ENCODE data around the gene SAMD8.
A peak's percentile ranks its signal among the peaks of the same experiment; 100 is the strongest.
"Not testable (repeated sequence)": the region's sequence is repeated elsewhere in the genome, so short reads cannot be mapped to it uniquely, and the experiment has no call there.

SAMD8 gene

DNA sequence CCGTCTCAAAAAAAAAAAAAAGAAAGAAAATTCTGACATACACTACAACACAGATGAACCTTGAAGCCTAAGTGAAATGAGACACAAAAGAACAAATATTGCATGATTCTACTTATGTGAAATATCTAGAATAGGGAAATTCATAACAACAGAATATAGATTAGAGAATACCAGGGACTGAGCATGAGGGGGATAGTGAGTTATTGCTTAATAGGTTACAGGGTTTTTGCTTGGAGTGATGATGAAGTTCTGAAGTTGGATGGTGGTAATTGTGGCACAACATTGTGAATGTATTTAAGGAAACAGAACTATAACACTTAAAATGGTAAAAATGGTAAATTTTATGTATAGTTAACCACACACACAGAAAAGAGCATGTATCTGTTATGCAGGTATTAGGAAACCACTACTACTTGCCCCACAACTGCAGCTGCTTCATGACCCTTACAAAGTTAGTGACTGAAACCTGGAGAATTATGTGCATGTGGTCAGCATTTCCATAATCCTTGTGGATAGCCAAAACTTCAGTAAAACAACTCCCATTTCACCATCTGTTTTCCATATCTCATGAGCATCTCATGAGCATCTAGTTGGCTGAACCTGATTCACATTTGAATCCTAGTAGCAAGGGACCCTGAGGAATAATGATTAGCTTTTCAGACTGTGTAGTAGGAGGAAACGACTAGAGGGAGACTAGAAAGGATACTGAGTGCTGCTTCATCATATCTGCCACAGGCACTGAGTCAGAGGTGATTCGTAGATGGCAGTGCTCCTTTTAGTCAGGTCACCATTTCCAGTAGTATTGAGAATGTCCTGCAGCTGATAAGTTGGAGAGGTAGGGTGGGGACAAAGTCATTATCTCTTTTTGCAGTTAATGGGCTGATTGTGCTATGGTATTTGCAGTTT, 26.3 kb downstream of the SAMD8 start:
- DNase-seq (ENCODE audit: low read depth in 3 of 3, low spot score in 1 of 3) = no peak

DNA sequence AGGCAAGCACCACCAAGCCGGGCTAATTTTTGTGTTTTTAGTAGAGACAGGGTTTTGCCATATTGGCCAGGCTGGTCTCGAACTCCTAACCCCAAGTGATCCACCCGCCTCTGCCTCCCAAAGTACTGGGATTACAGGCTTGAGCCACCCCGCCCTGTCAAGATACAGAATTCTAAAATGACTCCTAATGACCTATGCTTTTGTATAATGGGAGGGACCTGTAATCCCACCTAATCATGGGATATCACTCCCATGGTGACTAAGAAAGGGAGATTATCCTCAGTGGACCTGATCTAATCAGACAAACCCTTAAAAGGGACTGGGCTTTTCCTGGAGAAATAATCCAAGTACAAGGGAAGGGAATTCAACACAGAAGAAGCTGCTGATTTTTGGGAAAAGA, 28.8 kb downstream of the SAMD8 start:
- DNase-seq (ENCODE audit: low read depth in 3 of 3, low spot score in 1 of 3) = no peak

DNA sequence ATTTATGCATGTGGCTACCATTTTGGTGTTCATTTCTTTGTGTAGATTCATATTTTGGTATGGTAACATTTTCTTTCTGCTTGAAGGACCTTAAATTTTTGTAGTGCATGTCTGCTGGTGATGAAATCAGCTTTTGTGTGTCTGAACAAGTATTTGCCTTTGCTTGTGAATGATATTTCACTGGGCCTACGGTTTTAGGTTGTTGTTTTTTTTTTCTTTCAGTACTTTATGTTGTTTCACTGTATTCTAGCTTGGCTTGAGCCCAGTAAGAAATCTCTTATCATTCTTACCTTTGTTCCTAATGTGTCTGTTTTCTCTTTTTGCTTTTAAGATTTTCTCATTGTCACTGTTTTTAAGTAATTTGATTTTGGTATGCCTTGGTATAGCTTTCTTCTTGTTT, 31.9 kb downstream of the SAMD8 start:
- DNase-seq (ENCODE audit: low read depth in 3 of 3, low spot score in 1 of 3) = no peak

DNA sequence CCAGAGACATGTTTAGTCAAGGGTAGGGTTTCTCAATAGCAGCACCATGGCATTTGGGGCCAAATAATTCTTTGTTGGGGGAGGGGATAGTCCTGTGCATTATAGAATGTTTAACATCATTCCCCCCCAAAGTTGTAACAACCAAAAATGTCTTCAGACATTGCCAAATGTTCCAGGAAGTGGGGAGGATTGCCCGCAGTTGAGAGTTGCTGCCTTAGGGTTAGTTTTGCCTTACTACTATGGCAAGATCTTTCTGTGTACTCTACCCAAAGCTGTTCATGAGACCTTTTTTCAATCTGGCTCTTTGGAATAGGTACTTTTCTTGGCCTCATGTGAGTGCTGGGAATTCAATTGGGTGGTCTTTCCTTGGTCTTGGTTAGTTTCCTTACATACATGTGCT, 34.1 kb downstream of the SAMD8 start:
- no peak for DNase-seq (ENCODE audit: low read depth in 3 of 3, low spot score in 1 of 3)

DNA sequence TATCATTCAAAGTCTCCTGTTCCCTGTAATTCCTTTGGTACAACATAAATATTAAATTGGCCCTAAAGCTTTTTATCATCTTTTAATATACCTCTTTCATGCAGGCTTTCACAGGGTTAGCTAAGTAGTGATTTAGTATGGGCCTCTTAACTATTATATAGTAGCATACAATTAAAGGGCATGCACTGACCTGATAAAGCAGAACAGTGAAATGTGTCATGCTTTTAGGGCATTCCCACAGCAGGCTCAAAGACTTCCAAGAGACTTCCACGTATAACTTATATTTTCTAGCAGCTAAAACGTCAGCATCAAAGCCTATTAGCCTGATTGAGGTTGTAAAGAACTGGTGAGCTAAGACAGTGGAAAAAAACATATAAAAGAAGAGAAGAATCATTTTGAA, 35.3 kb downstream of the SAMD8 start:
- no peak for DNase-seq (ENCODE audit: low read depth in 3 of 3, low spot score in 1 of 3)

DNA sequence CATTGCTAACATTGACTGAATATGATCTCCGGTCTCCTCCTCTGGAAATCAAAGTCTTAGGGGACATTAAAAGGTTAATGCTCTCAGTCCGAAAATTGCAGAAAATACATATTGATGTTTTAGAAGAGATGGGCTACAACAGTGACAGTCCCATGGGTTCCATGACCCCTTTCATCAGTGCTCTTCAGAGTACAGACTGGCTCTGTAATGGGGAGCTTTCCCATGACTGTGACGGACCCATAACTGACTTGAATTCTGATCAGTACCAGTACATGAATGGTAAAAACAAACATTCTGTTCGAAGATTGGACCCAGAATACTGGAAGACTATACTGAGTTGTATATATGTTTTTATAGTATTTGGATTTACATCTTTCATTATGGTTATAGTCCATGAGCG, 39.2 kb downstream of the SAMD8 start:
- DNase-seq (ENCODE audit: low read depth in 3 of 3, low spot score in 1 of 3) = no peak

DNA sequence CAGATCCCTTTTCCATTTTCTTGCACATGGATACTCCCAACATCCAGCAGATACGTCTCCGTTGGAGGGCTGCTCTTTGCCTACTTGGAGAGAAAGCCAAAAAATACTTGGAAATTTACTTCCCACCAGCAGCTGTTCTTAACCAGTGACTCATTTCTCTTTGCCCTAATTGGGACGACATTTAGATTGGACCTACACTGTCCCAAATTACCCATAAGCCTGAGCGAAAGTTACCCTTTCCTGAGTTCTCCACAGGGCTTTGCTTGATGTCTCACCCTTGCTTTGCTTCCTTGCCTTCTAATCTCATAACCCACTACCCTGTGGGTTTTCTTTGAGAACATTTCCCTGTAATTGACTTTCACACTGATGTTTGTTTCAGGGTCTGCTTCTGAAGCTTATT, 48.1 kb downstream of the SAMD8 start:
- DNase-seq (ENCODE audit: low read depth in 3 of 3, low spot score in 1 of 3) = no peak

DNA sequence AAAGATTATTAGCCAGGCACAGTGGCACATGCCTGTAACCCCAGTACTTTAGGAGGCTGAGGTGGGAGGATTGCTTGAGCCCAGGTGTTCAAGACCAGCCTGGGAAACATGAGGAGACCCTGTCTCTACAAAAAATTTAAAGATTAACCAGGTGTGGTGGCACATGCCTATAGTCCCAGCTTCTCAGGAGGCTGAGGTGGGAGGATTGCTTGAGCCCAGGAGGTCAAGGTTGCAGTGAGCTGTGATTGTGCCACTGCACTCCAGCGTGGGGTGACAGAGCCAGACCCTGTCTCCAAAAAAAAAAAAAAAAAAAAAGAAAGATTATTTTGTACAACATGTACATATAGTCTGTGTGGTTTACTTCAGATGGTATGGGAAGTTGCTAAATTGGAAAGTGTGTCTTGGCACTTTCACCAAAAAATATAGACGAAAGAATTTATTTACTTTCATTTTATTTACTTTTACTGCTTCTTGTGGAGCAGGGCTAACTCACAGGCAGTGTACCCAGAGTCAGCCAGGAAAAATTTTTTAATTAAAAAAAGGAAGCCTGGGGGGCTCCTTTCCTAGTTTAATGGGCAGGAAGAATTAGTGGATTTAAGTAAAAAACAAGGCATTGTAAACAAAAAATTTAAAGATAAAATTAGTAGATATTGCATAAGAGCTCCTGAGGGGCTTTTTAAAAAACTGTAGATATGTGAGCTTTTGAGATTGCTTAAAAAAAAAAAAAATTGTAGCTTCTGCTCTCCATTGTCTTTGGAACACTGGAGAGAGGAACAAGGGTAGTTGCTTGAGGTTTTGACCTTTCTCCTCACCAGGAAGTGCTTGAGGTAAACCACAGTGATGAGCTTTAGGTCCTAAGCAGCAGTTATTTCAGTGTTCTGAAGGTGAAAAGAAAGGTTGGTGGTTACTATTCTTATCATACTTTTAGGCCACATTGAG, 54.5 kb downstream of the SAMD8 start:
- DNase-seq (ENCODE audit: low read depth in 3 of 3, low spot score in 1 of 3) = no peak

DNA sequence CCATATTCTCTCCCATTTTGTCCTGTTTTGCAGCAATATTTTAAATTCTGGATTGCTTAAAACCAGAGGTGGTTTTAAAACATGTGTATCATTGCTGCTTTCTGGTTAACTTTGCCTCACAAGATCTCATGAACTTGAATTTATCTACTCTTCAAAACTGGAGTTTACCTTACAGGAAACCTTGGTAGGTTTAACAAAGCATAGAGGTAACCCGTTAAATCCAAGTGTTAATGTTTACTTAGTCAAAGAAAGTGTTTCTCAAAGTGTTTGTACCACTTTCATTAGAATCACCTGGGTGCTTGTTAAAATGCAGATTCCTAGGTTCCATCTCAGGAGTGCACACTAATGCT, 55.1 kb downstream of the SAMD8 start:
- DNase-seq (ENCODE audit: low read depth in 3 of 3, low spot score in 1 of 3) = no peak

DNA sequence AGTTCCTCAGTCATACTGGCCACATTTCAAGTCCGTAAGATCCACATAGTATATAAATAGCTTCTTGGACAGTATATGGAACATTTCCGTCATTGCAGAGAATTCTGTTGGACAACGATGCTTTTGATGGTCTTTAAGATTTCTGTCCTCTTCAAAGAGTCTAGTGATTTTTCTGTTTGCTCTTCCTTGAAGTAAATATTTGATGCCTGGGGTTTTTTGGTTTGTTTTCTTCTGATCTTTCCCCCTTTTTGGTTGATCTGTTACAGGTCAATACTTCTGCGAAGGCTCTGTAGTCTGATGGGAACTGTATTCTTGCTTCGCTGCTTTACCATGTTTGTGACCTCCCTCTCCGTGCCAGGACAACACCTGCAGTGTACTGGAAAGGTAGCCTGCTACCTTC, 56.8 kb downstream of the SAMD8 start:
- no peak for DNase-seq (ENCODE audit: low read depth in 3 of 3, low spot score in 1 of 3)

DNA sequence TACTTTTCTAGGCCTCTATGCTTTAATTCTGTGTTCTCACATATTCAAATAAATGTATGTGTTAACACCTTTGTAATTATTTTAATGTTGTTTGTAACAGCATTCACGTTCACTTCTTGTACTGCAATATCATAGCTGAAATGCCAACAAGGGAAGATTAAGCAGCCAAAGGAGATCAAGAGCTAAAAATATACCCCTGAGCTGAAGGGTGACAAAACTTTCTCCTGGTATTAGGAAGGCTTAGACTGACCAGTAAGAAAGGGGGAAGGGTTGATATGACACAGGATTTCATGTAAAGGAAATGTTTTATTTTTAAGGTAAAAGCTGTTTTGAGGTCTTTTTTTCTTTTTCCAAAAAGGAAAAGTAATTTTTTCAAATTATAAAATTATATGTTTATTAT, 58.8 kb downstream of the SAMD8 start:
- no peak for DNase-seq (ENCODE audit: low read depth in 3 of 3, low spot score in 1 of 3)

DNA sequence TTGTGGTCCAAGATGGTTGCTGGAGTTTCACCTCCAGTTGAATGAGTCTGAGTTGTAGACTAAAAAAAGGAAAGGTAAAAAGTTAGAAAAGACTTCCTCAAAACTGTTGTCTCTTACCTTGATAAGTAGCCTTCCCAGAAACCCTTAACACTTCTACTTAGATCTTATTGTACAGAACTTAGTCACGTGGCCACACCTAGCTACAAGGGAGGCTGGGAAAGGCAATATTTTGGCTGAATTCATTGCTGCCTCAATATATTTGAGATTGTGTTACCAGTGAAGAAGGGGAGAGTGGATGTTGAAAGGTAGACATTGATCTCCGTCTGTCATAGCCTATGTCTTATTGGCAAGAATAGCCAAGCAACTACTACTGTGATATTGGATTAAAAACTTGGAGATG, 63.6 kb downstream of the SAMD8 start:
- DNase-seq (ENCODE audit: low read depth in 3 of 3, low spot score in 1 of 3) = no peak

DNA sequence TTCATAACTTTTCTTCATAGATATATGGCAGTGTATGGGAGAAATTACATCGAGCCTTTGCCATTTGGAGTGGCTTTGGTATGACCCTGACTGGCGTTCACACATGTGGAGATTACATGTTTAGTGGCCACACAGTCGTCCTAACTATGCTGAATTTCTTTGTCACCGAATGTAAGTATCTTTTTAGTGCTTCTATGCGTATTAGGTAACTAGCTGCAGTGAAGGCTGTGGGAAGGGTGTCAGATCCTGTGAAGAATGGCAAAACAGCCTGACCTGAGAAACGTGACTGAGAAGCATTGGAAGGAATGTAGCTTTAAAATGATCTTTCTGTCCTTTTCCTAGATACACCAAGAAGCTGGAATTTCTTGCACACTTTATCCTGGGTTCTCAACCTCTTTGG, 64.6 kb downstream of the SAMD8 start:
- no peak for DNase-seq (ENCODE audit: low read depth in 3 of 3, low spot score in 1 of 3)

DNA sequence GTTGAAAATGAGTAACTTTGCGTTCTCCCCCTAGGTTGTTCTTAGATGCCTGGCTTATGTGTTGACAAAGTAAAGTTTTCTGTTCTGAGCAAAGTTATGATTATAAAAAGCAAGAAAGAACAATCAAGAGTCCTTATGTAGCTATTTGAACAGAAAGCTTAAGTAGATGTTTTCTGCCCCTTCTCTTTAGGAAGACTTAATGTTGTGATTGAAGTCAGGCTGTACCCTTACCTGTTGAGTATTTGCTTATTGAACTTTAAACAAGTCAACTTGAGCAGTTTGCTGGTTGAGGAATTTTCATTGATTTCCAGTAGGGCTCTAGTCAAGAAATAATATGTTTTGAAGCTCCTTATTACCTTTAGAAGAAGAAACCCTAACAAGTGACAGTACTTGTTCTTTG, 65.3 kb downstream of the SAMD8 start:
- no peak for DNase-seq (ENCODE audit: low read depth in 3 of 3, low spot score in 1 of 3)

DNA sequence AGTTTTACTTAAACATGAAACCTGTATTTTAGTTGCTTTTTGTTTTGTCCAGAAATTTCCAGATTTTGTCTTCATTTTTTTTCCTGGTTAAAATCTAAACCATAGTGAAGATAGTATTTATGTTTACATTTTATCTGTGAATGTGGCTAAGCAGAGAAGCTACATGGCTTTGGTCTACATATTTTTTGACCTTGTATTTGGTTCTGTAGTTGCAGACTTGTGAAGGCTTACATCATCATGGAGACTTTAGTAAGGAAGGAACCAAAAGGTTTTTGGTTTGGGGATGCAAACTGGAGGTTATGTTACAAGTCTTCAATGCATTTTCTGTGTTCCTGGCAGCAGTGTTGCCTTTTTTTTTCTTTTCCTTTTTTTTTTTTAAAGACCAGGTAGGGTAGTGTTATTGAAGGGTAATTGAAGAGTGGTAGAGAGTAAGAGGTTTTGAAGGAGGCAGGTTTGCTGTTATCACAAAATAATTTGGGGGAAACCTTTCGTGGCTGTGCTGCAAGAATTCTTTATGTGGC, 68.3 kb downstream of the SAMD8 start:
- DNase-seq (ENCODE audit: low read depth in 3 of 3, low spot score in 1 of 3) = no peak

DNA sequence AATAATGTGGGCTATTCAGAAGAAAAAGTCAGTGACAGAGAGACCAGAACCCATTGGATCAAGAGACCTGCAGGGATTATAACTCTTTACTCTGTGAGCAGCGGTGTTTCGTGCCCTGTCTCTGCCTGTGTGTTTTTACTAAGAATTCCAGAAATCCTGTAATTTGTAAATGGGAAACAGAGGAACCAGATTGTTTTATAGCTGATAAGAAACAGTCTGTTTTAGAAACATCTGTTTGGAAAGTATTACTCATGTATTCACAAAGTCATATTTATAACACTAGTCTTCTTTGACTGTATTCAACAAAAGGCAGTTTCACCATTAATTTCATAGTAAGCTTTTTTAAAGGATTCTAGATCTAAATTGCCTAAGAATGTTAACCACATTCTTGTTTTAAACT, 69.1 kb downstream of the SAMD8 start:
- DNase-seq (ENCODE audit: low read depth in 3 of 3, low spot score in 1 of 3) = no peak

DNA sequence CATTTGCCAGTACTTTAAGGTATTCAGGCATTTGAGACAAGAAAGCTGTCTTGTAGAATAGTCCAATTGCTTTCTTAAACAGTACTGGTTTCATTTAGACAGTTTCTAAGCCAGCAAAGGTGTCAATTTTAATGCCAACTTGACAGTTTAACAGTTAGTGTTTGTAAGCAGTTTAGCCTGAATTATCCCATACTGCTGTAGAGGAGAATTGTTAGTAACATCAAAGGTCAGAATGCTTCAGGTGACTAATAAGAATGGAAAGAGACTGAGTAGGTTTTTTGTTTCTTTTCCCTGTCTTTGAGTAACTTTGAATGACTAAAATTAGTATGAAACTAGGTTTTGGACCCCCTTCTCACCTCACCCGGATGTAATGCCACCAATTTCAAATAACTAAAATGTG, 69.6 kb downstream of the SAMD8 start:
- DNase-seq (ENCODE audit: low read depth in 3 of 3, low spot score in 1 of 3) = no peak

DNA sequence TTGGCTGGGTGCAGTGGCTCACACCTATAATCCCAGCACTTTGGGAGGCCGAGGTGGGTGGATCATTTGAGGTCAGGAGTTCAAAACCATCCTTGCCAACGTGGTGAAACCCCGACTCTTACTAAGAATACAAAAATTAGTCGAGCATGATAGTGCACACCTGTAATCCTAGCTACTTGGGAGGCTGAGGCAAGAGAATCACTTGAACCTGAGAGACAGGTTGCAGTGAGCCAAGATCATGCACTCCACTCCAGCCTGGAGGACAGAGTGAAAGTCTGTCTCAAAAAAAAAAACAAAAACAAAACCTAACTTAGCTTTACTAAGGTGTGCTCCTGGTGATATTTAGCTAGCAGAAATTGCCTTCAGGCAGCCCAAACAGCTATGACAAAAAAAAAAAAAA, 74.9 kb downstream of the SAMD8 start:
- DNase-seq (ENCODE audit: low read depth in 3 of 3, low spot score in 1 of 3) = no peak

DNA sequence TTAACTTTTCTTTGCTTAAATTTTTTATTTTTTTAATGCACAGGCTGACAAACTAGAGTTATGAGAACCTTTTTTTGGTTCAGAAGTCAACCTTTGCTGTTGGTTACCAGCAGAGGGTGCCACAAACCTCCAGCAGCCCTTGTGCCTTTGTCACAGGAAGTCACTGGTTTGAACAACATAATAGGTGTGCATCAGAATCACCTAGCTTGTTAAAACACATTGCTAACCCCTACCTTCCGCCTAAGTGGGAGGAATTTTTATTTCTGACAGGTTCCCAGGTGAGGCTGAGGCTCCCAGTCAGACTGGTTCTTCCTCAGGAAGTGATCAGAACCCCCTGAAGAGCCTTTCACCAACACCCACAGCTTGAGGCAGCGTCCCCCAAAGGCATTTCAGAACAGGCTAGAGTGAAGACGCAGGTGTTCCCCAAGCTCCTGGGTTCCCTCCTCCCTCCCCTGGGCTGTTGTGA, 76.5 kb downstream of the SAMD8 start:
- DNase-seq (ENCODE audit: low read depth in 3 of 3, low spot score in 1 of 3) = peak; percentile 22 to 47 (median 35)

DNA sequence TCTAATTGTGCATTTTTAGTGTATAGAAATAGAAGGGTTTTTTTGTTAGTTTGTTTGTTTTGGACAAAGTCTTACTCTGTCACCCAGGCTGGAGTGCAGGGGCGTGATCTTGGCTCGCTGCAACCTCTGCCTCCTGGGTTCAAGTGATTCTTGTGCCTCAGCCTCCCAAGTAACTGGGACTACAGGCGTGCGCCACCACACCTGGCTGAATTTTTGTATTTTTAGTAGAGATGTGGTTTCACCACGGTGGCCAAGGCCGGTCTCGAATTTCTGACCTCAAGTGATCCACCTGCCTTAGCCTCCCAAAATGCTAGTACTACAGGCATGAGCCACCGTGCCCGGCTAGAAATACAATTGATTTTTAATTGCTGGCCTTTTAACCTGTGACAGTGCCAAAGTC, 77.1 kb downstream of the SAMD8 start:
- not testable (repeated sequence) for DNase-seq (ENCODE audit: low read depth in 3 of 3, low spot score in 1 of 3)

DNA sequence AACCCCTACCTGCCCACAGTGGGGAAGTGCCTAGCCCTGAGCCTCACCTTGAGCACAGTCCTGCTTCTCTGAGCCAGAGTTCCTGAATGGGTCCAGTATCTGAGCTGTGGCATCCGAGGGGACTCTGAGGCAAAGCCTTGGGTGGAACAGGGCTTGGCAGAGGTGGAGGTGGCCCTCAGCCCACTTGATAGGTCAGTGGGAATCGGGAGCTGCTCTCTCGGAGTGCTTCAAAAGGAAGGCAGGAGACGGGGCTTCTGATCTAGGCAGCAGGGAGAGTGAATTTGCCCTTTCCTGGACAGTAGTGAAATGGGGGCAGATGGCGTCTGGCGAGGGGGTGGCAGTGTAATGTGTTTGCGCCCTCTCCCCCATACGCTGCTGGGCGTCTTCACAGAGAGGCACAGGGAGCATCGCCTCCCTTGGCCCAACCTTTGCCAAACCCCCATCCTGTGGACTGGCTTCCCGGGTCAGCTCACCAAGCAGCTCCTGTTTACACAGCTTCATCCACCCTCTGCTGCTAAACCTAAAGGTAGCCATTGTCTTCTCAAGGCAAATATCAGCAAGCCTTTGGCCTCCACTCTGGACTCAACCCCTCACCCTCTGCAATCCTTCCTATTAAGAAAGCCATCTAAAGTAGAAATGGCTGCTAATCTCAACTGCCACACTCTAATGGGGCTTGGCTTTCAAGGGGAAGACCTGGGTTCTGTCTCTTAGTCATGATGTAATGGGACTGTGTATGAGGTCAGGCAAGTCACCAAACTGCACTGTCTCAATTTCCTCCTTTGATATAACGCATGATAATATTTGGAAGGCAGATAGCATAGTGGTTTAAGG, 78.0 kb downstream of the SAMD8 start:
- DNase-seq (ENCODE audit: low read depth in 3 of 3, low spot score in 1 of 3) = no peak

Measured in stimulated activated CD4-positive, alpha-beta T cell treated with anti-CD3 and anti-CD28 coated beads, TNF-alpha, amount 100 ng/mL, for 1 hour (primary cell).